ENCODE results near the gene MN1. TPM values are rescaled to one million over a fixed set of nuclear protein-coding genes. Genes with fewer than 3 reads are reported as not detected.
A peak's percentile ranks its signal among the peaks of the same experiment; 100 is the strongest.

MN1 gene
- polyA plus RNA-seq (2011; rRNA removed) (0.53 and 1.3 TPM in 2 replicates), polyA minus RNA-seq (2011; rRNA and poly(A)+ RNA removed) (0.66 and 2.0 TPM in 2 replicates)

DNA sequence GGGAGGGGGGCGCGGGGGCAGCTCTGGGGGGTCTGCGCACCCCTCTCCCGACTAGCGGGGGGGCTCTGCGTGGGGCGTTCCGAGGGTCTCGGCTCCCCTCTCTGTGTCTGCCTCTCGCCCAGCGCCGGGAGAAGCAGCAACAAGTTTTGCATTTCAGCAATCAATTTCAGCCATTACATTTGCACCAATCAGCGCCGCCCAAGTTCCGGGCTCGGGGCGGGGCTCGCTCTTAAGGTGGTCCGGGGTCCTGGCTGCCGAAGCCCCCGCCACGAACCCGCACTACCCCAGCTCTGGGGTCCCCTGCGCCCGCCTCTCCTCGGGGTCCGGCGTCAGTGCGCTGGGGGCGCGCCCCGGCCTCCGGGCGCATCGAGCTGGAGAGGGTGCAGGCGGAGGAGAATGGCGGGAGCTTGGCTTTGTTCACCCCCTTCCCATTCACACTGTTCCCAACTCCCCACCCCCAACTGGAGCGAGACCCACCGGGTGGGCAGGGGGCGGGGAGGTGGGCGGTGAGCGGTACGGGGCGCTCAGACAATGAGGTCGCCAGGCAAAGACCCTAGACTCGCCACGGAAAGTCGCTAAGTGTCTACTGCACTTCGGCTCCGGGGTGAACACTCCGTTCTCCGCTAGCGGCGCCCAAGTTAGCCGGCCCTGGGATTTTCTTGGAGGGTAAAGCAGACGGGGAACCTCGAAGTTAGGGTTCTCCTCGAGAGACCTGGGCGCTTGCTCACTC lies at the start of gene MN1:
TSS of gene MN1 (minus strand) at position 141 of the 730 bp plus-strand sequence. CDS start 1,213 bp downstream, outside the sequence.
- H3K36me3 ChIP-seq (ENCODE audit: control insufficient read depth, insufficient read depth, low read length): no peaks in the 10 kb centered on the region
- ChIA-PET CTCF (interaction anchor here (1.2 to 3.8 kb wide), 2 partner anchors 396 to 411 kb away, joined by 3 to 21 read pairs; no protein-coding TSS in a partner anchor), POLR2A (interaction anchor here (0.6 kb wide), 1 partner anchor 20 kb away, joined by 3 read pairs; no protein-coding TSS in a partner anchor)
- DNase-seq (ENCODE audit: low read depth): no peak
- peaks cover 4% of the 10 kb centered on the region; the same call in 1 of the 2 replicates for H3K27me3 ChIP-seq (ENCODE audit: control insufficient read depth, insufficient read depth, low read length)
- TF ChIP-seq, protein P1, sequence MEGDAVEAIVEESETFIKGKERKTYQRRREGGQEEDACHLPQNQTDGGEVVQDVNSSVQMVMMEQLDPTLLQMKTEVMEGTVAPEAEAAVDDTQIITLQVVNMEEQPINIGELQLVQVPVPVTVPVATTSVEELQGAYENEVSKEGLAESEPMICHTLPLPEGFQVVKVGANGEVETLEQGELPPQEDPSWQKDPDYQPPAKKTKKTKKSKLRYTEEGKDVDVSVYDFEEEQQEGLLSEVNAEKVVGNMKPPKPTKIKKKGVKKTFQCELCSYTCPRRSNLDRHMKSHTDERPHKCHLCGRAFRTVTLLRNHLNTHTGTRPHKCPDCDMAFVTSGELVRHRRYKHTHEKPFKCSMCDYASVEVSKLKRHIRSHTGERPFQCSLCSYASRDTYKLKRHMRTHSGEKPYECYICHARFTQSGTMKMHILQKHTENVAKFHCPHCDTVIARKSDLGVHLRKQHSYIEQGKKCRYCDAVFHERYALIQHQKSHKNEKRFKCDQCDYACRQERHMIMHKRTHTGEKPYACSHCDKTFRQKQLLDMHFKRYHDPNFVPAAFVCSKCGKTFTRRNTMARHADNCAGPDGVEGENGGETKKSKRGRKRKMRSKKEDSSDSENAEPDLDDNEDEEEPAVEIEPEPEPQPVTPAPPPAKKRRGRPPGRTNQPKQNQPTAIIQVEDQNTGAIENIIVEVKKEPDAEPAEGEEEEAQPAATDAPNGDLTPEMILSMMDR (IDR thresholded peaks at IDR 0.05; ENCODE audit: insufficient read depth, low read depth, low read length): peak; percentile 17; the same call in 1 of the 2 replicates
- H3K4me3 ChIP-seq (ENCODE audit: low read depth, low read length): peak within 1 kb of the TSS; percentile 77

DNA sequence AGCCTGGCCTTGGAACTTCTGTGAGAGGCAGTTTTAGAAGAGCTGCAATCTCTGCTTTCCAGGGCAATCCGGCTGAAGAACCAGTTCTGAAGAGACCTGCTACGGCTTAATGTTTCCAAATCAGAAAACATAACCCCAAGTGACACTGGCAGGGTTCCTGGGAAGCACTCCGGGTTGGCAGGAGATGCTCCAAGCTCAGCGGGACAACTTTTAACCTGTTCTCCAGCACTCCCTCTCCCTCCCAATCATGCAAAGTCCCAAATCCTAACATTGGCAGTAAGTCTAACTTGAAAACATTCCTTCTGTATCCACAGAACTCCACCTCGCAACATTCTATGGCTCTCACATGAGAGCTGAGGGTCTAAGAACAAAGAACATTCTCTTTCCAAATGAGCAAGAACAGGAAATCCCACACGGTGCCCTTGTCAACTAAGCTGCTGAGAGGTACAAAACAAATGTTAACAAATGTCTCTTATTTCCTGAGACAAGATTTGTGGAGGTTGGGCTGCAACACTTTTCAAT lies 48.5 kb upstream of the MN1 start:
- Histone ChIP-seq H3K36me3 (ENCODE audit: control insufficient read depth, insufficient read depth, low read length) (peaks cover 10% of the 10 kb centered on the region), H3K4me3 (ENCODE audit: low read depth, low read length) (no peak overlapping the region), H3K27me3 (ENCODE audit: control insufficient read depth, insufficient read depth, low read length) (no peaks in the 10 kb centered on the region)
- POLR2A ChIA-PET: no interaction called here
- no peak for DNase-seq (ENCODE audit: low read depth)
- TF ChIP-seq, protein P1 (IDR thresholded peaks at IDR 0.05; ENCODE audit: insufficient read depth, low read depth, low read length): no peak
- CTCF ChIA-PET: interaction anchor here (1.0 to 1.7 kb wide), 2 partner anchors 13 to 25 kb away, joined by 3 to 7 read pairs; no protein-coding TSS in a partner anchor

DNA sequence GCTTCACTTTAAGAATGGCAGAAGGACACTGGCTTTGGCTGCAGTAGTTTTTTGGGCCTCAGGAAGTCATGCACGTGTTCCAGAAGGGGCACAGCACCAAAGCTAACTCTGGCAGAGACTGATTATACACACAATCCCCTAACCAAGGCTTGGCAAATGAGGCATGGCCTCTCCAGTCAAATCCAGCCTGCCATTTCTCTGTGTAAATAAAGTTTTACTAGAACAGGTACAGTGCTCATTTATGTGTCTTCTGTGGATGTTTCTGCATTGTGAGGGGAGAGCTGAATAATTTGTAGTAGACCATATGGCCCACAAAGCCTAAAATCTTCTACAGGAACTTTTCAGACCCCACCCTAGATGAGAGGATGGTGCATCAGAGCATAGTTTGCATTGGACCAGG lies 46.4 kb upstream of the MN1 start:
- Histone ChIP-seq H3K27me3 (ENCODE audit: control insufficient read depth, insufficient read depth, low read length) (no peaks in the 10 kb centered on the region), H3K36me3 (ENCODE audit: control insufficient read depth, insufficient read depth, low read length) (peaks cover 10% of the 10 kb centered on the region), H3K4me3 (ENCODE audit: low read depth, low read length) (no peak overlapping the region)
- CTCF ChIA-PET: interaction anchor here (1.1 kb wide), 1 partner anchor 33 kb away, joined by 5 read pairs; no protein-coding TSS in a partner anchor
- TF ChIP-seq, protein P1 (IDR thresholded peaks at IDR 0.05; ENCODE audit: insufficient read depth, low read depth, low read length): no peak
- POLR2A ChIA-PET: no interaction called here
- DNase-seq (ENCODE audit: low read depth): no peak

DNA sequence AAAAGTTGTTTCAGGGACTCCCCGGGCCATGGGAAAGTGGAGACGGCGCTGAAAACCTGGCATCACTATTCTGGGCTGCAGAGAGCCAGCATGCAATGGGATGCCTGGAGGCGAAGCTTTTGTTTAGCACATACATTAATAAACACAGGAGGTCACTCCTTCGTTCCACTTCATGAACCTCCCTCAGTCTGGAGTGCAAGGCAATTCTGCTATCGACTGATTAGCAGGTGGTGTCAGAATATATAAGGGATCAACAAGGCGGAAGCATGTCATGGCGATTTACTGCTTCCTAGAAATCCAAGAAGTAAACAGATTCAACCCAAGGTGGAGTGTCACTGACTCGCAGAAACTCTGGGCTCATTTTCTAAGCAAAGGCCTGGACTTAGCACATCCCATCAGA lies 45.4 kb upstream of the MN1 start:
- POLR2A ChIA-PET: no interaction called here
- H3K27me3 ChIP-seq (ENCODE audit: control insufficient read depth, insufficient read depth, low read length): no peaks in the 10 kb centered on the region
- H3K4me3 ChIP-seq (ENCODE audit: low read depth, low read length): no peak overlapping the region
- CTCF ChIA-PET: interaction anchor here (0.9 to 1.1 kb wide), 2 partner anchors 22 to 34 kb away, joined by 4 to 5 read pairs; no protein-coding TSS in a partner anchor
- no peak for DNase-seq (ENCODE audit: low read depth)
- peaks cover 7% of the 10 kb centered on the region for H3K36me3 ChIP-seq (ENCODE audit: control insufficient read depth, insufficient read depth, low read length)
- TF ChIP-seq, protein P1 (IDR thresholded peaks at IDR 0.05; ENCODE audit: insufficient read depth, low read depth, low read length): no peak

DNA sequence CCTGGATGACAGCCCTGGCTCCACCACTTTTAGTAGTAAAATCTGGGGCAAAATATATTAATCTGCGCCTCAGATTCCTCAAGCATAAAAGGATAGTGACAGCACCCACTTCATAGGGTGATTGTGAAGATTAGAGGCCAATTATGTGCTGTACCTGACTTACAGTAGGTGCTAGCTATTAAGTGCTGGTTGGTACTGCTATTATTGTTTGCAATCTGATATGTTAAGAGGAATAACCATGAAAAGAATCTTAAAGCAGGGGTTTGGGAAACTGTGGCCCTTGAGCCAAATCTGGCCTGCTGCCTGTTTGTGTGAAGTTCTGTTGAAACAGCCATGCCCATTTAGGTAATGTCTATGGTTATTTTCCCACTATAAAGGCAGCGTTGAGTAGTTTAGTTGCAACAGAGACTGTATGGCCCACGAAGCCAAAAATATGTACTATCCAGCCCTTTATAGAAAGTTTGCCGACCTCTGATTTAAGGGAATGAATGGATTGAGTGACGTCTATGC lies 44.7 kb upstream of the MN1 start:
- TF ChIP-seq, protein P1 (IDR thresholded peaks at IDR 0.05; ENCODE audit: insufficient read depth, low read depth, low read length): no peak
- ChIA-PET CTCF (no interaction called here), POLR2A (no interaction called here)

More for the DNA sequence above, 44.7 kb upstream of the MN1 start:
- Histone ChIP-seq H3K36me3 (ENCODE audit: control insufficient read depth, insufficient read depth, low read length) (peaks cover 6% of the 10 kb centered on the region), H3K4me3 (ENCODE audit: low read depth, low read length) (no peak overlapping the region), H3K27me3 (ENCODE audit: control insufficient read depth, insufficient read depth, low read length) (no peaks in the 10 kb centered on the region)
- DNase-seq (ENCODE audit: low read depth): no peak

All from BJ (cell line).